ENCODE results near the gene EHD3. TPM values are rescaled to one million over a fixed set of nuclear protein-coding genes. Genes with fewer than 3 reads are reported as not detected.

EHD3 gene
- total RNA-seq, 1 experiment from 2014 or later = not detected

- TF ChIP-seq, protein P1, sequence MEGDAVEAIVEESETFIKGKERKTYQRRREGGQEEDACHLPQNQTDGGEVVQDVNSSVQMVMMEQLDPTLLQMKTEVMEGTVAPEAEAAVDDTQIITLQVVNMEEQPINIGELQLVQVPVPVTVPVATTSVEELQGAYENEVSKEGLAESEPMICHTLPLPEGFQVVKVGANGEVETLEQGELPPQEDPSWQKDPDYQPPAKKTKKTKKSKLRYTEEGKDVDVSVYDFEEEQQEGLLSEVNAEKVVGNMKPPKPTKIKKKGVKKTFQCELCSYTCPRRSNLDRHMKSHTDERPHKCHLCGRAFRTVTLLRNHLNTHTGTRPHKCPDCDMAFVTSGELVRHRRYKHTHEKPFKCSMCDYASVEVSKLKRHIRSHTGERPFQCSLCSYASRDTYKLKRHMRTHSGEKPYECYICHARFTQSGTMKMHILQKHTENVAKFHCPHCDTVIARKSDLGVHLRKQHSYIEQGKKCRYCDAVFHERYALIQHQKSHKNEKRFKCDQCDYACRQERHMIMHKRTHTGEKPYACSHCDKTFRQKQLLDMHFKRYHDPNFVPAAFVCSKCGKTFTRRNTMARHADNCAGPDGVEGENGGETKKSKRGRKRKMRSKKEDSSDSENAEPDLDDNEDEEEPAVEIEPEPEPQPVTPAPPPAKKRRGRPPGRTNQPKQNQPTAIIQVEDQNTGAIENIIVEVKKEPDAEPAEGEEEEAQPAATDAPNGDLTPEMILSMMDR (IDR thresholded peaks at IDR 0.05; ENCODE audit: insufficient read depth in 1 of 2, low read depth in 1 of 2, low read length in 1 of 2, severe bottlenecking in 1 of 2, unreplicated experiment in 1 of 2) = no peak
- Mint-ChIP-seq H3K27me3 (ENCODE audit: insufficient read depth, unreplicated experiment) (no peaks in the 10 kb centered on the region), H3K36me3 (ENCODE audit: insufficient read depth, unreplicated experiment) (no peaks in the 10 kb centered on the region), H3K27ac (ENCODE audit: unreplicated experiment) (no peak overlapping the region), H3K4me1 (ENCODE audit: low read depth, unreplicated experiment) (peaks cover 7% of the 10 kb centered on the region), H3K4me3 (ENCODE audit: unreplicated experiment) (no peak overlapping the region), H3K9me3 (ENCODE audit: unreplicated experiment) (no peaks in the 10 kb centered on the region)
- H3K4me3 ChIP-seq (ENCODE audit: low read depth, low read length) = no peak overlapping the region
- H3K27me3 ChIP-seq (replicated peaks; ENCODE audit: control insufficient read depth, insufficient read depth, low read length) = no peaks in the 10 kb centered on the region
- intact Hi-C loops (cut with micrococcal nuclease; ENCODE audit: unreplicated experiment) = no loop called here
- ChIA-PET CTCF (no interaction called here), POLR2A (no interaction called here)
- H3K36me3 ChIP-seq (ENCODE audit: control insufficient read depth, insufficient read depth, low read length) = no peaks in the 10 kb centered on the region
- DNase-seq = no peak
- BruUV-seq (replicated peaks) = no TSS peak
- no peaks in the 10 kb centered on the region for H3K9me3 ChIP-seq
- H3K4me1 ChIP-seq = peaks cover 6% of the 10 kb centered on the region; the same call in 1 of the 2 replicates
Measured at GRCh38 chr2:31196622-31197021, 37.3 kb upstream of the EHD3 start.

- peaks cover 6% of the 10 kb centered on the region; the same call in 1 of the 2 replicates for H3K4me1 ChIP-seq
- TF ChIP-seq, protein P1 (IDR thresholded peaks at IDR 0.05; ENCODE audit: insufficient read depth in 1 of 2, low read depth in 1 of 2, low read length in 1 of 2, severe bottlenecking in 1 of 2, unreplicated experiment in 1 of 2) = no peak
- H3K4me1 Mint-ChIP-seq (ENCODE audit: low read depth, unreplicated experiment) = peaks cover 7% of the 10 kb centered on the region
- no peaks in the 10 kb centered on the region for H3K27me3 Mint-ChIP-seq (ENCODE audit: insufficient read depth, unreplicated experiment)
- H3K27ac Mint-ChIP-seq (ENCODE audit: unreplicated experiment) = no peak overlapping the region
- H3K36me3 ChIP-seq (ENCODE audit: control insufficient read depth, insufficient read depth, low read length) = no peaks in the 10 kb centered on the region
- ChIA-PET CTCF (interaction anchor here (0.6 kb wide), 1 partner anchor 67 kb away, joined by 4 read pairs; no protein-coding TSS in a partner anchor), POLR2A (no interaction called here)
- H3K36me3 Mint-ChIP-seq (ENCODE audit: insufficient read depth, unreplicated experiment) = no peaks in the 10 kb centered on the region
- no peak overlapping the region for H3K4me3 Mint-ChIP-seq (ENCODE audit: unreplicated experiment)
- no peaks in the 10 kb centered on the region for H3K27me3 ChIP-seq (replicated peaks; ENCODE audit: control insufficient read depth, insufficient read depth, low read length)
- H3K4me3 ChIP-seq (ENCODE audit: low read depth, low read length) = no peak overlapping the region
- BruUV-seq (replicated peaks) = no TSS peak
- peak; percentile 49 to 51 for DNase-seq
- intact Hi-C loops (cut with micrococcal nuclease; ENCODE audit: unreplicated experiment) = no loop called here
- no peaks in the 10 kb centered on the region for H3K9me3 Mint-ChIP-seq (ENCODE audit: unreplicated experiment)
- no peaks in the 10 kb centered on the region for H3K9me3 ChIP-seq
Measured at GRCh38 chr2:31197166-31197565, 36.8 kb upstream of the EHD3 start.

GRCh38 chr2:31197669-31198068, 36.3 kb upstream of the EHD3 start:
- no TSS peak for BruUV-seq (replicated peaks)
- TF ChIP-seq, protein P1 (IDR thresholded peaks at IDR 0.05; ENCODE audit: insufficient read depth in 1 of 2, low read depth in 1 of 2, low read length in 1 of 2, severe bottlenecking in 1 of 2, unreplicated experiment in 1 of 2) = no peak
- no peaks in the 10 kb centered on the region for H3K9me3 Mint-ChIP-seq (ENCODE audit: unreplicated experiment)
- peaks cover 6% of the 10 kb centered on the region; the same call in 1 of the 2 replicates for H3K4me1 ChIP-seq
- DNase-seq = no peak
- no peaks in the 10 kb centered on the region for H3K36me3 Mint-ChIP-seq (ENCODE audit: insufficient read depth, unreplicated experiment)
- no peak overlapping the region for H3K4me3 ChIP-seq (ENCODE audit: low read depth, low read length)
- intact Hi-C loops (cut with micrococcal nuclease; ENCODE audit: unreplicated experiment) = no loop called here
- H3K9me3 ChIP-seq = no peaks in the 10 kb centered on the region
- no peaks in the 10 kb centered on the region for H3K27me3 Mint-ChIP-seq (ENCODE audit: insufficient read depth, unreplicated experiment)
- peaks cover 7% of the 10 kb centered on the region for H3K4me1 Mint-ChIP-seq (ENCODE audit: low read depth, unreplicated experiment)
- ChIA-PET CTCF (no interaction called here), POLR2A (no interaction called here)
- H3K36me3 ChIP-seq (ENCODE audit: control insufficient read depth, insufficient read depth, low read length) = no peaks in the 10 kb centered on the region
- H3K27me3 ChIP-seq (replicated peaks; ENCODE audit: control insufficient read depth, insufficient read depth, low read length) = no peaks in the 10 kb centered on the region
- no peak overlapping the region for H3K4me3 Mint-ChIP-seq (ENCODE audit: unreplicated experiment)
- H3K27ac Mint-ChIP-seq (ENCODE audit: unreplicated experiment) = peak overlapping the region; percentile 37

Measured in Caco-2 (cell line).